Ishikawa (cell line): Measurements from ENCODE around the gene OPCML.

Source experiments
- EGR1 ChIP-seq: IDR thresholded peaks from 2 replicates; pipeline ENCODE4 v1.6.1; 2012
- MAX ChIP-seq: IDR thresholded peaks from 2 replicates; pipeline ENCODE4 v1.6.1; 2012
- NFIC ChIP-seq: IDR thresholded peaks from 2 replicates; pipeline ENCODE4 v1.6.1; 2012
- REST ChIP-seq: IDR thresholded peaks from 2 replicates; pipeline ENCODE4 v1.6.1; 2012; ENCODE audit warnings: low read depth, mild to moderate bottlenecking
- USF1 ChIP-seq: IDR thresholded peaks from 2 replicates; pipeline ENCODE4 v1.6.1; 2012
- YY1 ChIP-seq: IDR thresholded peaks from 2 replicates; pipeline ENCODE4 v1.6.1; 2012; ENCODE audit warnings: low read depth

GRCh38 chr11:133240908-133241655, 291.2 kb downstream of the OPCML start:
- TF ChIP-seq MAX: no peak
- TF ChIP-seq REST: no peak
- no peak for TF ChIP-seq USF1
- no peak for TF ChIP-seq NFIC
- no peak for TF ChIP-seq YY1
- TF ChIP-seq EGR1: no peak
